B cell (primary cell): ENCODE measurements around the gene DDX24.

Experiments used
- EZH2 ChIP-seq: IDR thresholded peaks from 2 replicates; pipeline ENCODE4 v1.6.1; 2012; ENCODE audit warnings: borderline replicate concordance, low read depth, mild to moderate bottlenecking, moderate library complexity, low read length; ENCODE audit not compliant: insufficient read depth, poor library complexity, severe bottlenecking
- TF ChIP-seq, protein P1 (sequence below): fragments of 200-600 bp; IDR thresholded peaks from one replicate; pipeline ENCODE4 v1.8.0; 2022; ENCODE audit warnings: antibody characterized with exemption, mild to moderate bottlenecking

DNA sequence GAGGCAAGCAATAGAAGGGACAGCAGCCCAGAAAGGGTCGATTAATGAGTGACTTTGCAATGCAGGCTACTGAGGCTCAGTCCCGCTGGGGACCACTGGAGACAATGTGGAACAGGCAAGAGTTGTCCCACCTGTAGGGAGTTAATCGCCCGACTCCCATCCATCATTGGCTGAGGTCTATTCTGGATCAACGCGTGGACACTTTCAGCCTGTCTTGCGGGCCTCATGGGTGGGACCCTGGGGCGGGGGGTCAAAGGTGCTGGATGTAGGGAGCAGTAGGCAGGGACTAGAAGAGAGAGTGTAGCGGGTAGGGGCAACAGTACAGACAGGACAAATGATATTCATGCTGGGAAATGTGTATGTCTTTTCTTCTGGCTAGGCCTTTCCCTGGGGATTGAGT lies 42.3 kb upstream of the DDX24 start:
- TF ChIP-seq, protein P1, sequence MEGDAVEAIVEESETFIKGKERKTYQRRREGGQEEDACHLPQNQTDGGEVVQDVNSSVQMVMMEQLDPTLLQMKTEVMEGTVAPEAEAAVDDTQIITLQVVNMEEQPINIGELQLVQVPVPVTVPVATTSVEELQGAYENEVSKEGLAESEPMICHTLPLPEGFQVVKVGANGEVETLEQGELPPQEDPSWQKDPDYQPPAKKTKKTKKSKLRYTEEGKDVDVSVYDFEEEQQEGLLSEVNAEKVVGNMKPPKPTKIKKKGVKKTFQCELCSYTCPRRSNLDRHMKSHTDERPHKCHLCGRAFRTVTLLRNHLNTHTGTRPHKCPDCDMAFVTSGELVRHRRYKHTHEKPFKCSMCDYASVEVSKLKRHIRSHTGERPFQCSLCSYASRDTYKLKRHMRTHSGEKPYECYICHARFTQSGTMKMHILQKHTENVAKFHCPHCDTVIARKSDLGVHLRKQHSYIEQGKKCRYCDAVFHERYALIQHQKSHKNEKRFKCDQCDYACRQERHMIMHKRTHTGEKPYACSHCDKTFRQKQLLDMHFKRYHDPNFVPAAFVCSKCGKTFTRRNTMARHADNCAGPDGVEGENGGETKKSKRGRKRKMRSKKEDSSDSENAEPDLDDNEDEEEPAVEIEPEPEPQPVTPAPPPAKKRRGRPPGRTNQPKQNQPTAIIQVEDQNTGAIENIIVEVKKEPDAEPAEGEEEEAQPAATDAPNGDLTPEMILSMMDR: no peak
- TF ChIP-seq EZH2: no peak
